ENCODE measurements around the gene CFAP92. TPM values are rescaled to one million over a fixed set of nuclear protein-coding genes. Genes with fewer than 3 reads are reported as not detected.

CFAP92 gene
- total RNA-seq, 1 experiment from 2014 or later, result 0.33 TPM

GRCh38 chr3:128933213-128933921, 60.5 kb downstream of the CFAP92 start:
- POLR2A ChIA-PET (ENCODE audit: unreplicated experiment), result no interaction called here
- H3K4me1 ChIP-seq (ENCODE audit: insufficient read depth, low read length), result no peaks in the 10 kb centered on the region
- no peak for DNase-seq
- H3K4me3 ChIP-seq (ENCODE audit: low read length), result no peak overlapping the region
- H3K4me2 ChIP-seq (ENCODE audit: low read length), result no peak overlapping the region
- intact Hi-C loops (cut with micrococcal nuclease), result no loop called here
- H4K20me1 ChIP-seq (ENCODE audit: low read length), result no peaks in the 10 kb centered on the region
- ATAC-seq, result no peak
- no peak overlapping the region for H3K27ac ChIP-seq (ENCODE audit: low read length)
- H3K9me3 ChIP-seq (ENCODE audit: low read length), result no peaks in the 10 kb centered on the region
- no peaks in the 10 kb centered on the region for H3K79me2 ChIP-seq (ENCODE audit: low read length)
- no peak overlapping the region for H3K9ac ChIP-seq (ENCODE audit: low read length)
- no peaks in the 10 kb centered on the region for H3K36me3 ChIP-seq (ENCODE audit: low read depth, low read length)
- no peak overlapping the region for H2AFZ ChIP-seq (ENCODE audit: low read length)
- CTCF ChIA-PET, result no interaction called here
- H3K9me2 ChIP-seq (replicated peaks; ENCODE audit: low read length), result no peaks in the 10 kb centered on the region
- no TSS peak for BruUV-seq (replicated peaks)
- H3F3A ChIP-seq (ENCODE audit: low read length, unreplicated experiment), result no peaks in the 10 kb centered on the region
- no peaks in the 10 kb centered on the region for H3K27me3 ChIP-seq (ENCODE audit: low read length)
- TF ChIP-seq EZH2phosphoT487 (IDR thresholded peaks at IDR 0.05; ENCODE audit: borderline replicate concordance, low read length), result no peak
- TF ChIP-seq EZH2 (IDR thresholded peaks at IDR 0.05; ENCODE audit: low read length, unreplicated experiment), result no peak
- no peak for TF ChIP-seq CTCF (conservative IDR thresholded peaks at IDR 0.05; ENCODE audit: low read depth, low read length)

GRCh38 chr3:128932516-128933212, 61.2 kb downstream of the CFAP92 start:
- H3K4me1 ChIP-seq (ENCODE audit: insufficient read depth, low read length), result no peaks in the 10 kb centered on the region
- H2AFZ ChIP-seq (ENCODE audit: low read length), result no peak overlapping the region
- intact Hi-C loops (cut with micrococcal nuclease), result no loop called here
- ChIA-PET POLR2A (ENCODE audit: unreplicated experiment) (no interaction called here), CTCF (no interaction called here)
- H3K79me2 ChIP-seq (ENCODE audit: low read length), result no peaks in the 10 kb centered on the region
- ATAC-seq, result no peak
- H3K4me2 ChIP-seq (ENCODE audit: low read length), result no peak overlapping the region
- H3K36me3 ChIP-seq (ENCODE audit: low read depth, low read length), result no peaks in the 10 kb centered on the region
- H4K20me1 ChIP-seq (ENCODE audit: low read length), result no peaks in the 10 kb centered on the region
- no peak for DNase-seq
- BruUV-seq (replicated peaks), result no TSS peak
- H3K9ac ChIP-seq (ENCODE audit: low read length), result no peak overlapping the region
- H3F3A ChIP-seq (ENCODE audit: low read length, unreplicated experiment), result no peaks in the 10 kb centered on the region
- H3K4me3 ChIP-seq (ENCODE audit: low read length), result no peak overlapping the region
- H3K9me2 ChIP-seq (replicated peaks; ENCODE audit: low read length), result no peaks in the 10 kb centered on the region
- H3K27me3 ChIP-seq (ENCODE audit: low read length), result no peaks in the 10 kb centered on the region
- H3K27ac ChIP-seq (ENCODE audit: low read length), result no peak overlapping the region
- H3K9me3 ChIP-seq (ENCODE audit: low read length), result no peaks in the 10 kb centered on the region
- TF ChIP-seq CTCF (conservative IDR thresholded peaks at IDR 0.05; ENCODE audit: low read depth, low read length) (no peak), EZH2 (IDR thresholded peaks at IDR 0.05; ENCODE audit: low read length, unreplicated experiment) (no peak)

GRCh38 chr3:128931046-128931445, 62.8 kb downstream of the CFAP92 start:
- Histone ChIP-seq H3K36me3 (ENCODE audit: low read depth, low read length) (no peaks in the 10 kb centered on the region), H3K27me3 (ENCODE audit: low read length) (no peaks in the 10 kb centered on the region), H3K9ac (ENCODE audit: low read length) (no peak overlapping the region), H3K4me1 (ENCODE audit: insufficient read depth, low read length) (no peaks in the 10 kb centered on the region), H3K4me2 (ENCODE audit: low read length) (no peak overlapping the region), H3K79me2 (ENCODE audit: low read length) (no peaks in the 10 kb centered on the region), H3K27ac (ENCODE audit: low read length) (no peak overlapping the region), H2AFZ (ENCODE audit: low read length) (no peak overlapping the region), H3F3A (ENCODE audit: low read length, unreplicated experiment) (no peaks in the 10 kb centered on the region), H4K20me1 (ENCODE audit: low read length) (no peaks in the 10 kb centered on the region), H3K9me2 (replicated peaks; ENCODE audit: low read length) (no peaks in the 10 kb centered on the region), H3K4me3 (ENCODE audit: low read length) (no peak overlapping the region), H3K9me3 (ENCODE audit: low read length) (no peaks in the 10 kb centered on the region)
- ChIA-PET CTCF (no interaction called here), POLR2A (ENCODE audit: unreplicated experiment) (no interaction called here)
- no peak for TF ChIP-seq EZH2phosphoT487 (IDR thresholded peaks at IDR 0.05; ENCODE audit: borderline replicate concordance, low read length)
- TF ChIP-seq EZH2 (IDR thresholded peaks at IDR 0.05; ENCODE audit: low read length, unreplicated experiment), result no peak
- no peak for TF ChIP-seq CTCF (conservative IDR thresholded peaks at IDR 0.05; ENCODE audit: low read depth, low read length)
- no TSS peak for BruUV-seq (replicated peaks)
- DNase-seq (no peak), ATAC-seq (no peak)
- intact Hi-C loops (cut with micrococcal nuclease), result no loop called here
